ENCODE data around the gene ARSA.

Gene ARSA

GRCh38 chr22:50575426-50575941 lies 52.5 kb downstream of the ARSA start:
- H3K4me3 ChIP-seq (ENCODE audit: low read depth, low read length, poor library complexity, severe bottlenecking): no peak overlapping the region
- H3F3A ChIP-seq (ENCODE audit: insufficient read depth, low read length): no peaks in the 10 kb centered on the region
- no peak overlapping the region for H2AFZ ChIP-seq (ENCODE audit: low read length)
- H3K9ac ChIP-seq (ENCODE audit: low read length): no peak overlapping the region
- no peaks in the 10 kb centered on the region for H4K20me1 ChIP-seq (ENCODE audit: insufficient read depth, low read length)
- H3K4me2 ChIP-seq (ENCODE audit: low read length): no peak overlapping the region
- H3K27ac ChIP-seq (ENCODE audit: low read depth, low read length, poor library complexity, severe bottlenecking): no peak overlapping the region
- H3K4me1 ChIP-seq (ENCODE audit: insufficient read depth, low read length, severe bottlenecking): no peaks in the 10 kb centered on the region
- H3K9me3 ChIP-seq (ENCODE audit: low read length): no peaks in the 10 kb centered on the region
- H3K36me3 ChIP-seq (ENCODE audit: insufficient read depth, low read length): peaks cover 88% of the 10 kb centered on the region
- no peaks in the 10 kb centered on the region for H3K79me2 ChIP-seq (ENCODE audit: insufficient read depth, low read length)
- no peaks in the 10 kb centered on the region for H3K9me2 ChIP-seq (ENCODE audit: low read depth, low read length)
- no peak for TF ChIP-seq EZH2 (IDR thresholded peaks at IDR 0.05; ENCODE audit: borderline replicate concordance, low read length)
- no peak for TF ChIP-seq CTCF (IDR thresholded peaks at IDR 0.05; ENCODE audit: low read length)
- H3K27me3 ChIP-seq (ENCODE audit: insufficient read depth, low read length): no peaks in the 10 kb centered on the region

All from OCI-LY1 (cell line).